Measurements from ENCODE around the gene RETREG3. TPM values are rescaled to one million over a fixed set of nuclear protein-coding genes. Genes with fewer than 3 reads are reported as not detected.

RETREG3 gene
- total and polyA plus RNA-seq, 2 of the 13 experiments (the other 11 are each of a cell fraction or from before 2014, with no cell fraction given): 47.0 to 55.8 TPM

GRCh38 chr17:42536048-42536371, 73.2 kb downstream of the RETREG3 start, which contains the start of gene NAGLU (continued):
- TF ChIP-seq ZFP41 (CRISPR knock-in tag; IDR thresholded peaks at IDR 0.05; ENCODE audit: borderline replicate concordance) (0 out of 2 replicates have a peak, but pooled peaks have one; percentile 14), ZNF530 (CRISPR knock-in tag; IDR thresholded peaks at IDR 0.05; ENCODE audit: low read depth) (no peak), ZNF207 (IDR thresholded peaks at IDR 0.05; ENCODE audit: borderline replicate concordance) (no peak), ZNF33B (CRISPR knock-in tag; IDR thresholded peaks at IDR 0.05) (no peak; the same call in 1 of the 2 replicates), PAX8 (CRISPR knock-in tag; IDR thresholded peaks at IDR 0.05; ENCODE audit: borderline replicate concordance) (no peak), ZNF841 (CRISPR knock-in tag; IDR thresholded peaks at IDR 0.05; ENCODE audit: borderline replicate concordance) (0 out of 2 replicates have a peak, but pooled peaks have one; percentile 48), ZNF639 (CRISPR knock-in tag; conservative IDR thresholded peaks at IDR 0.05) (0 out of 2 replicates have a peak, but pooled peaks have one; percentile 32), POLR2A (IDR thresholded peaks at IDR 0.05; ENCODE audit: insufficient read depth in 1 of 2, low read depth in 2 of 2, low read length in 2 of 2) (peak; percentile 55 to 86), MXD1 (CRISPR knock-in tag; IDR thresholded peaks at IDR 0.05) (peak; percentile 61; the same call in 1 of the 2 replicates), ZNF629 (CRISPR knock-in tag; conservative IDR thresholded peaks at IDR 0.05) (0 out of 2 replicates have a peak, but pooled peaks have one; percentile 36), NFE2L1 (CRISPR knock-in tag; IDR thresholded peaks at IDR 0.05; ENCODE audit: borderline replicate concordance) (no peak), HMG20B (CRISPR knock-in tag; conservative IDR thresholded peaks at IDR 0.05) (0 out of 2 replicates have a peak, but pooled peaks have one; percentile 19), RFX3 (CRISPR knock-in tag; IDR thresholded peaks at IDR 0.05) (no peak), FOXC1 (CRISPR knock-in tag; IDR thresholded peaks at IDR 0.05; ENCODE audit: borderline replicate concordance) (0 out of 2 replicates have a peak, but pooled peaks have one; percentile 56), DPF2 (CRISPR knock-in tag; IDR thresholded peaks at IDR 0.05; ENCODE audit: borderline replicate concordance, low read depth) (0 out of 2 replicates have a peak, but pooled peaks have one; percentile 1), ZNF839 (CRISPR knock-in tag; IDR thresholded peaks at IDR 0.05; ENCODE audit: borderline replicate concordance) (no peak), ZNF512 (CRISPR knock-in tag; IDR thresholded peaks at IDR 0.05) (no peak), SP1 (IDR thresholded peaks at IDR 0.05) (no peak), SP1 (CRISPR knock-in tag; IDR thresholded peaks at IDR 0.05) (0 out of 2 replicates have a peak, but pooled peaks have one; percentile 54), ZNF572 (CRISPR knock-in tag; IDR thresholded peaks at IDR 0.05) (no peak), ZC3H13 (CRISPR knock-in tag; IDR thresholded peaks at IDR 0.05) (peak; percentile 85; the same call in 1 of the 2 replicates), LBX2 (CRISPR knock-in tag; IDR thresholded peaks at IDR 0.05; ENCODE audit: borderline replicate concordance) (no peak), ELF3 (CRISPR knock-in tag; IDR thresholded peaks at IDR 0.05) (peak; percentile 96), EP300 (IDR thresholded peaks at IDR 0.05; ENCODE audit: low read depth in 2 of 2, low read length in 2 of 2) (peak in 1 of 2 experiments; percentile 32; a peak in 1 of 4 replicates), EP300 (CRISPR knock-in tag; IDR thresholded peaks at IDR 0.05; ENCODE audit: borderline replicate concordance) (peak; percentile 26; the same call in 1 of the 2 replicates), ZNF598 (CRISPR knock-in tag; IDR thresholded peaks at IDR 0.05; ENCODE audit: borderline replicate concordance) (no peak), E2F2 (CRISPR knock-in tag; IDR thresholded peaks at IDR 0.05; ENCODE audit: borderline replicate concordance) (peak; percentile 75; the same call in 1 of the 2 replicates), ARNTL (CRISPR knock-in tag; IDR thresholded peaks at IDR 0.05) (peak; percentile 89)

Data from HepG2 (cell line).